Measurements from ENCODE around the gene FBRSL1. TPM values are rescaled to one million over a fixed set of nuclear protein-coding genes. Genes with fewer than 3 reads are reported as not detected.

Gene FBRSL1
- total and polyA plus RNA-seq, 2 donors from 2014 or later: 23.8 to 44.7 TPM

DNA sequence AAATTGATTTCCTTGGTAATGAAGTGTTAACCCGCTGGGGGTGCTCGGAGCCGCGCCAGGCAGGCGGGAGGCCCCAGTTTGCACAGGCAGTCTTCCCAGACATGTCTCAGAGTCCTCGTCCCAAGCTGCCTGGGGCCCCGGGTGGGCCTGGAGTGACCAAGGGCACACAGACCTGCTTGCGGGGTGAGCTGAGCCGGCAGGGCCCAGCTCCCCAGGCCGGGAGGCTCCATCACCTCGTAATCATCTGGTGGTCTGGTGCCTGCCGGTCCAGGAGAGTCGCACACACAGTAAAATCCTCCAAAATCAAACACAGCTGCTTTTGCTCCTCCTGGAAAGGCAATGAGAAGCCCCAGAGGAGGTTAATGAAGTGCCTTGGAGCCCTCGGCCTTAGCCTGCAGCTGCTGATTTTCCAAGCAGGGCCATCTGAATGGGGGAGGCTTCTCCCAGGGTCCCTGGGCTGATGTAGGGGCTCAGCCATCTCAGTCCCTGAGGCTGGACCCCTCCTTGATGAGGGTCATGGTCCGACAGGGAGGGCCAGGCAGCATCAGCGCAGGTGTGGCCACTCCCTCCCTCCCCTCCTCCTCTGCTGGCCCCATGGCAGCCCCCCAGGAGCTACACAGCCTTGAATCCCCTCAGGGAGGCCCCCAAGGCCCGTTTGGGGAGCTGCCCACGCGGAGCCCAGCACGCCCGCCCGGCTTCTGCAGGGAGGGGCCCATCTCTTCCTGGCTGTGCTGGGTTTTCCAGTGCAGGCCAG is 39.4 kb upstream of the FBRSL1 start:
- FAIRE-seq: no peak
- DNase-seq: peak in 2 of 5 donors; percentile 65 to 71
- H3K4me1 ChIP-seq (ENCODE audit: control insufficient read depth in 2 of 3, insufficient read depth in 2 of 3, low read depth in 1 of 3, low read length in 3 of 3): no peaks in the 10 kb centered on the region

DNA sequence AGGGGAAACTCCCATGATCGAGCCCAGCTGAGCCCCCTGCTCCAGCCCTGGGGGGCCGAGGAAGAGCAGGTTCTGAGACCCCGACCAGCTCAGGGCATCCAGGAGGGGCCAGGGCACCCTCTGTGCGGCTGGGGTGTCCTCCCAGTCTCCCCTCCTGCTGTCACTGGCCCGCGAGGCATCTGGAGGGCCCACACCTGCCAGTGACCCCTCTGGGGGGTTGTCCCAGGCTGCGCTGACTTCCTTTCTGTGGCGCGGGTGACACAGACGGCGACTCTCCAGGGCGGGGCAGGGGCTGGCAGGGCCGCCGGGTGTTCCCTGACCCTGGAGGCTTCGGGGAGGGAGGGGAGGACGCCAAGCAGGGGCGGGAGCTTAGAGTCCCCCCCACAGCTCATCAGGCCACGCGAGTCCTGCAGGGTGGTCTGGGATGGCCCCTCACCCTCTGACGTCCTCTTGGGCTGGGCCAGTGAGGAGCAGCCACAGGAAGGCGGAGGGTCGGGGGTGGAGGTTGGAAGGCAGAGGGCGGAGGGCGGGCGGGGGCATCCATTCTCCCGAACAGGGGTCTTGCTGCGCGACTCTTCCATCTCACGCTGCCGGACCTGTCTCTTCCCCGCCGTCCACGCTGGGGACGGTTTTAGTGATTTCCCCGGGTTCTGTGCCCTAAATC is 38.6 kb upstream of the FBRSL1 start:
- TF ChIP-seq, protein P1, sequence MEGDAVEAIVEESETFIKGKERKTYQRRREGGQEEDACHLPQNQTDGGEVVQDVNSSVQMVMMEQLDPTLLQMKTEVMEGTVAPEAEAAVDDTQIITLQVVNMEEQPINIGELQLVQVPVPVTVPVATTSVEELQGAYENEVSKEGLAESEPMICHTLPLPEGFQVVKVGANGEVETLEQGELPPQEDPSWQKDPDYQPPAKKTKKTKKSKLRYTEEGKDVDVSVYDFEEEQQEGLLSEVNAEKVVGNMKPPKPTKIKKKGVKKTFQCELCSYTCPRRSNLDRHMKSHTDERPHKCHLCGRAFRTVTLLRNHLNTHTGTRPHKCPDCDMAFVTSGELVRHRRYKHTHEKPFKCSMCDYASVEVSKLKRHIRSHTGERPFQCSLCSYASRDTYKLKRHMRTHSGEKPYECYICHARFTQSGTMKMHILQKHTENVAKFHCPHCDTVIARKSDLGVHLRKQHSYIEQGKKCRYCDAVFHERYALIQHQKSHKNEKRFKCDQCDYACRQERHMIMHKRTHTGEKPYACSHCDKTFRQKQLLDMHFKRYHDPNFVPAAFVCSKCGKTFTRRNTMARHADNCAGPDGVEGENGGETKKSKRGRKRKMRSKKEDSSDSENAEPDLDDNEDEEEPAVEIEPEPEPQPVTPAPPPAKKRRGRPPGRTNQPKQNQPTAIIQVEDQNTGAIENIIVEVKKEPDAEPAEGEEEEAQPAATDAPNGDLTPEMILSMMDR (IDR thresholded peaks at IDR 0.05; ENCODE audit: borderline replicate concordance, extremely low read depth, insufficient read depth): no peak
- H3K9ac ChIP-seq (ENCODE audit: low read length in 3 of 3): no peak overlapping the region
- H3K4me1 ChIP-seq (ENCODE audit: control insufficient read depth in 2 of 3, insufficient read depth in 2 of 3, low read depth in 1 of 3, low read length in 3 of 3): no peaks in the 10 kb centered on the region
- H3K4me3 ChIP-seq (ENCODE audit: low read length in 3 of 3): no peak overlapping the region
- intact Hi-C loops (cut with DNase I): no loop called here
- peaks cover 0 to 2% (median 0%) of the 10 kb centered on the region in 3 donors for H3K36me3 ChIP-seq (ENCODE audit: control insufficient read depth in 2 of 3, insufficient read depth in 3 of 3, low read length in 3 of 3)
- H3K27me3 ChIP-seq (ENCODE audit: control insufficient read depth, insufficient read depth, low read length): no peaks in the 10 kb centered on the region
- peaks cover 0 to 5% (median 0%) of the 10 kb centered on the region in 3 donors for H3K9me3 ChIP-seq (ENCODE audit: control insufficient read depth in 2 of 3, insufficient read depth in 1 of 3, low read length in 3 of 3)
- H3K27ac ChIP-seq (ENCODE audit: low read depth in 2 of 2, low read length in 2 of 2): no peak overlapping the region
- FAIRE-seq (no peak), DNase-seq (peak in 1 of 5 donors; percentile 66)

More for the DNA sequence above, 39.4 kb upstream of the FBRSL1 start:
- peaks cover 0 to 2% (median 0%) of the 10 kb centered on the region in 3 donors for H3K9me3 ChIP-seq (ENCODE audit: control insufficient read depth in 2 of 3, insufficient read depth in 1 of 3, low read length in 3 of 3)
- TF ChIP-seq, protein P1 (IDR thresholded peaks at IDR 0.05; ENCODE audit: borderline replicate concordance, extremely low read depth, insufficient read depth): no peak
- no peaks in the 10 kb centered on the region for H3K27me3 ChIP-seq (ENCODE audit: control insufficient read depth, insufficient read depth, low read length)
- intact Hi-C loops (cut with DNase I): no loop called here
- no peak overlapping the region for H3K4me3 ChIP-seq (ENCODE audit: low read length in 3 of 3)
- H3K27ac ChIP-seq (ENCODE audit: low read depth in 2 of 2, low read length in 2 of 2): no peak overlapping the region
- H3K9ac ChIP-seq (ENCODE audit: low read length in 3 of 3): no peak overlapping the region
- peaks cover 0 to under 1% (median 0%) of the 10 kb centered on the region in 3 donors for H3K36me3 ChIP-seq (ENCODE audit: control insufficient read depth in 2 of 3, insufficient read depth in 3 of 3, low read length in 3 of 3)

DNA sequence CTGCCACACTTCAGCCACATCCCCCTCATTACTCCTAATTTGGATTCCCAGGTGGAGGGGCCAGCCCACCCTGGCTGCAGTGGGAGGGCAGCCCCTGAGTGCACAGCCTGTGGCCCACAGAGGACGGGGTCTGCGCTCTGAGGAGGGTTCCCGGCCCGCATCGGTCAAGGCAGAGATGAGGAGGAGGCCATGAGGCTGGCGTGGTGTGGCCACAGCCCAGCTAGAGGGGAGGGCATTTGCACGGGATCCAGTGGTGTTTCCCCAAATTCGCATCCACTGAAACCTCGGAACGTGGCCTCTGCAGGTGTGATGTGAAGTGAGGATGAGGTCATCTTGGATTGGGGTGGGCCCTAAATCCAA is 38.1 kb upstream of the FBRSL1 start:
- peak in 1 of 5 donors; percentile 48 for DNase-seq
- no peaks in the 10 kb centered on the region for H3K4me1 ChIP-seq (ENCODE audit: control insufficient read depth in 2 of 3, insufficient read depth in 2 of 3, low read depth in 1 of 3, low read length in 3 of 3)
- no peak overlapping the region for H3K4me3 ChIP-seq (ENCODE audit: low read length in 3 of 3)
- H3K36me3 ChIP-seq (ENCODE audit: control insufficient read depth in 2 of 3, insufficient read depth in 3 of 3, low read length in 3 of 3): peaks cover 0 to 2% (median 0%) of the 10 kb centered on the region in 3 donors
- FAIRE-seq: no peak
- TF ChIP-seq, protein P1 (IDR thresholded peaks at IDR 0.05; ENCODE audit: borderline replicate concordance, extremely low read depth, insufficient read depth): no peak
- no peak overlapping the region for H3K27ac ChIP-seq (ENCODE audit: low read depth in 2 of 2, low read length in 2 of 2)
- no peaks in the 10 kb centered on the region for H3K27me3 ChIP-seq (ENCODE audit: control insufficient read depth, insufficient read depth, low read length)
- H3K9me3 ChIP-seq (ENCODE audit: control insufficient read depth in 2 of 3, insufficient read depth in 1 of 3, low read length in 3 of 3): peaks cover 0 to 5% (median 0%) of the 10 kb centered on the region in 3 donors
- H3K9ac ChIP-seq (ENCODE audit: low read length in 3 of 3): no peak overlapping the region
- intact Hi-C loops (cut with DNase I): no loop called here
